ENCODE data around the gene SAA2. TPM values are rescaled to one million over a fixed set of nuclear protein-coding genes. Genes with fewer than 3 reads are reported as not detected.

The SAA2 gene
- total and polyA plus RNA-seq, 8 donors = 2.7 to 98.2 (median 24.2) TPM; not detected in 2

- WGBS, 5 donors = 52 to 59% (median 55%) methylated on average over 2 of the region's 2 CpGs
These were observed 22.6 kb downstream of the SAA2 start for GRCh38 chr11:18225913-18226312.

DNA sequence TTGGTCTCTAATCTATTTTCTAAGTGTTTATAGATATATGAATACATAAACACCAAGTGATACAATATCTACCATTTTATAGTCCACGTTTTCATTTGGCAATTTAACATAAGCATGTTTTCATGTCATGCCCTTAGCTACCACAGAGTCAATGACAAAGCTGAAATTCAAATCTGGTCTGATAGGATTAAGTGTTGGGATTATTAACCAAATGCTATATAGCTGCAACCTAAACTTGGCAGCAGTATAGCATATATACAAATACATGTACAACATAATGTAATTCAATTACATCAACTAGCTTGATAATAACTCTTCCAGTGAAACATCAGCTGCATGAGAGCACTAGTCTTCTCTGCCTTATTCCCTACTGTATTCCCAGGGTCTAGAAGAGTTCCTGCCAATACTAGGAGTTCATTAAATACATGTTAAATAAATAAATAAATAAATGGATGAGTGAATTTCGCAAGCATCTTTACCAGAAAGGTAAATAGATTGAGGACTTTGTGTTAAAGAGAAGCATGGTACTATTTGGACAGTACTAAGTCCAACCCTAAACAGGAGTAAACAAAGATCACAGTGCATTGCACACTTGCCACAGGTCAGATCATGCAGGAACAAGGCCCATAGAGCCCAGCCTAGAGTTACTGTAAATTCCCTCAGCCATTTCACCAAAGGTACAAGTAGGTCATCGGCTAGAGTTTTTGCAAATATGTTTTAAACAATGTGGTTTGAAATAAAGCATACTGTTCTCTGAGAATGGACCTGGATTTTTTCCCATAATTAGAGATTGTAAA lies 24.7 kb downstream of the SAA2 start:
- DNase-seq = no peak
- no peaks in the 10 kb centered on the region for H3K4me1 ChIP-seq

More at GRCh38 chr11:18225913-18226312, 22.6 kb downstream of the SAA2 start:
- H3K27ac ChIP-seq = no peak overlapping the region
- TF ChIP-seq POLR2A (IDR thresholded peaks at IDR 0.05) (no peak), EP300 (IDR thresholded peaks at IDR 0.05) (no peak)
- TF ChIP-seq, protein P1, sequence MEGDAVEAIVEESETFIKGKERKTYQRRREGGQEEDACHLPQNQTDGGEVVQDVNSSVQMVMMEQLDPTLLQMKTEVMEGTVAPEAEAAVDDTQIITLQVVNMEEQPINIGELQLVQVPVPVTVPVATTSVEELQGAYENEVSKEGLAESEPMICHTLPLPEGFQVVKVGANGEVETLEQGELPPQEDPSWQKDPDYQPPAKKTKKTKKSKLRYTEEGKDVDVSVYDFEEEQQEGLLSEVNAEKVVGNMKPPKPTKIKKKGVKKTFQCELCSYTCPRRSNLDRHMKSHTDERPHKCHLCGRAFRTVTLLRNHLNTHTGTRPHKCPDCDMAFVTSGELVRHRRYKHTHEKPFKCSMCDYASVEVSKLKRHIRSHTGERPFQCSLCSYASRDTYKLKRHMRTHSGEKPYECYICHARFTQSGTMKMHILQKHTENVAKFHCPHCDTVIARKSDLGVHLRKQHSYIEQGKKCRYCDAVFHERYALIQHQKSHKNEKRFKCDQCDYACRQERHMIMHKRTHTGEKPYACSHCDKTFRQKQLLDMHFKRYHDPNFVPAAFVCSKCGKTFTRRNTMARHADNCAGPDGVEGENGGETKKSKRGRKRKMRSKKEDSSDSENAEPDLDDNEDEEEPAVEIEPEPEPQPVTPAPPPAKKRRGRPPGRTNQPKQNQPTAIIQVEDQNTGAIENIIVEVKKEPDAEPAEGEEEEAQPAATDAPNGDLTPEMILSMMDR (IDR thresholded peaks at IDR 0.05) = no peak
- no peak for DNase-seq
- no peaks in the 10 kb centered on the region for H3K4me1 ChIP-seq
- no peaks in the 10 kb centered on the region for H3K36me3 ChIP-seq
- intact Hi-C loops (cut with DNase I; ENCODE audit: low total_unique reads) = no loop called here
- H3K9me3 ChIP-seq = no peaks in the 10 kb centered on the region
- H3K27me3 ChIP-seq = no peaks in the 10 kb centered on the region
- no peak overlapping the region for H3K4me3 ChIP-seq

GRCh38 chr11:18222814-18223421 lies 25.6 kb downstream of the SAA2 start:
- no peak for DNase-seq
- no peaks in the 10 kb centered on the region for H3K9me3 ChIP-seq
- intact Hi-C loops (cut with DNase I; ENCODE audit: low total_unique reads) = no loop called here
- H3K4me3 ChIP-seq = no peak overlapping the region
- no peak for TF ChIP-seq POLR2A (IDR thresholded peaks at IDR 0.05)
- no peak for TF ChIP-seq EP300 (IDR thresholded peaks at IDR 0.05)
- TF ChIP-seq, protein P1 (IDR thresholded peaks at IDR 0.05) = no peak
- no peak for TF ChIP-seq POLR2AphosphoS5 (IDR thresholded peaks at IDR 0.05)
- H3K4me1 ChIP-seq = no peaks in the 10 kb centered on the region
- 78 to 93% (median 90%) methylated on average over 3 of the region's 3 CpGs for WGBS, 5 donors
- no peak overlapping the region for H3K27ac ChIP-seq
- H3K36me3 ChIP-seq = no peaks in the 10 kb centered on the region
- no peaks in the 10 kb centered on the region for H3K27me3 ChIP-seq

More for the DNA sequence above, 24.7 kb downstream of the SAA2 start:
- no peak for TF ChIP-seq POLR2A (IDR thresholded peaks at IDR 0.05)
- TF ChIP-seq POLR2AphosphoS5 (IDR thresholded peaks at IDR 0.05) = no peak
- TF ChIP-seq, protein P1 (IDR thresholded peaks at IDR 0.05) = no peak
- intact Hi-C loops (cut with DNase I; ENCODE audit: low total_unique reads) = no loop called here
- Histone ChIP-seq H3K27ac (no peak overlapping the region), H3K27me3 (no peaks in the 10 kb centered on the region), H3K9me3 (no peaks in the 10 kb centered on the region), H3K36me3 (no peaks in the 10 kb centered on the region), H3K4me3 (no peak overlapping the region)
- WGBS, 5 donors = 38 to 77% (median 56%) methylated on average over 3 of the region's 3 CpGs

DNA sequence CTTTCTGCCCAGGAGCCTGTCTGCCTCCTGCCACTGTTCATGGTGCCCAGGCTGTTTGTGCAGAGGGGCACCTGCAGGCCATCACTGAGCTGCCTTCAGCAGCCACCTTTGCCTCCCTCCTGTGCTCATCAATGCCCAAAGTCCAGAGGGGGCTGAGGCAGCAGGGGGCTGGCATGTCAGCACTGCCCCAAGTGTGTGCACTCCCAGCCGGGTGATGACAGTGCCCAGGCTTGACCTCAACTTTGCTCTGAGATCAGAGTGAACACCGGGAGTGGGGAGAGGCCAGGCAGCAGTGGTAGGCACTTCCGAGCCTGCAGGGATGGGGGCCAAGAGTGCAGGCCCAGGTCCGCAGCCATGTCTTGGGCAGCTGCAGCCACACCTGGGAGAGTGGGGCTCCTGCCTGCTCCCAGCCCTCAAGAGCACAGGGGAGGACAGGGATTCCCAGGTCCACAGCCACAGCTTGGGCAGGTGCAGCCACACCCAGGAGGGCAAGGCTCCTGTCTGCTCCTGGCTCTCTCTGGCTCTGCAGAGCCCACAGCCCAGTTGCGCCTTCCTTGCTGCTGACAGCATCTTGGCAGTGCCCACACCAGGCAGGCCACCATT lies 27.1 kb downstream of the SAA2 start:
- Histone ChIP-seq H3K9me3 (peaks cover 0 to 2% (median 0%) of the 10 kb centered on the region in 4 donors), H3K27ac (no peak overlapping the region), H3K4me3 (no peak overlapping the region), H3K36me3 (no peaks in the 10 kb centered on the region), H3K27me3 (no peaks in the 10 kb centered on the region), H3K4me1 (no peaks in the 10 kb centered on the region)
- intact Hi-C loops (cut with DNase I; ENCODE audit: low total_unique reads) = no loop called here
- TF ChIP-seq POLR2AphosphoS5 (IDR thresholded peaks at IDR 0.05) (no peak), POLR2A (IDR thresholded peaks at IDR 0.05) (no peak), EP300 (IDR thresholded peaks at IDR 0.05) (no peak)
- TF ChIP-seq, protein P1 (IDR thresholded peaks at IDR 0.05) = no peak
- WGBS, 5 donors = 68 to 92% (median 80%) methylated on average over 2 to 5 of the region's 5 CpGs
- no peak for DNase-seq
